SK-N-MC (cell line): ENCODE data around the gene SUCLG2.

Source experiments
- EZH2 ChIP-seq: fragments of 200-600 bp; sonication (generic); IDR thresholded peaks from one replicate; pipeline ENCODE4 v1.6.1; 2017; ENCODE audit warnings: antibody characterized with exemption
- FOXP2 ChIP-seq: optimal IDR thresholded peaks from 2 replicates; pipeline ENCODE3; 2011; ENCODE audit warnings: mild to moderate bottlenecking, moderate library complexity; ENCODE audit not compliant: insufficient read depth; ENCODE audit errors: extremely low read length, control extremely low read depth
- POLR2AphosphoS5 ChIP-seq: IDR thresholded peaks from 2 replicates; pipeline ENCODE4 v1.6.1; 2012; ENCODE audit warnings: mild to moderate bottlenecking, low read depth, low read length, borderline replicate concordance

GRCh38 chr3:67576441-67576840 is 78.0 kb downstream of the SUCLG2 start:
- TF ChIP-seq EZH2: no peak
- TF ChIP-seq POLR2AphosphoS5: no peak
- TF ChIP-seq FOXP2: no peak
